ENCODE results near the gene PCBP4.

PCBP4 gene

DNA sequence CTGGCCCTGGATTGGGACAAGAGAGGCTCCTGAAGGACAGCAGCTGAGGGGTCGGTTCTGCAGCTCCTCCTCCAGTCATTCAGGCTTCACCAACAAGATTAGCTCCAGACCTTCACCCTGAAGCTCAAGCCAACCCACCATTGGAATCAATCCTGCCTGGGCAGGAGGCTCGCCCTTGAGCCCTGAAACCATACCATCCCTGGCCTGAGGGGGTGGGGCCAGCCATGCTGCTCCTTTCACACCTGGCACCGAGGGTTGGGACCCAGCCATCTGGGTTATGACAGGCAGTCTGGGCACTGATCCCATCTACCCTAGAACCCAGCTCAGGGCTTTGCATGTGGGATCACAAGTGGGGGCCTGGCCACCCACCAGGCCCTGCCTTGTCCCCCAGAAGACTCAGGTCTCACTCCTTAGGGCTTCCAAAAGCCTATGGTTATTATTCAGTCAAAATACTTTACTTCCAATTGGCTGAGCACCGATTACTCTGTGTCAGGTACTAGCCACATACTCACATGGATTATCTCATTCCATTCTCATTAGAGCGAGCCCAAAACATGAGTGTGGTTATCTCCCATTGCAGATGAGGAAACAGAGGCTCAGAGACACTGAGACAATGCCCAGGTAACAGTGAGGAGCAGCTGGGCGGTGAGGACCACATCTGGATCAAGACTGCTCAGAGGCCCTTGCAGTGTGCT, 3.5 kb upstream of the PCBP4 start:
- no peak for DNase-seq

DNA sequence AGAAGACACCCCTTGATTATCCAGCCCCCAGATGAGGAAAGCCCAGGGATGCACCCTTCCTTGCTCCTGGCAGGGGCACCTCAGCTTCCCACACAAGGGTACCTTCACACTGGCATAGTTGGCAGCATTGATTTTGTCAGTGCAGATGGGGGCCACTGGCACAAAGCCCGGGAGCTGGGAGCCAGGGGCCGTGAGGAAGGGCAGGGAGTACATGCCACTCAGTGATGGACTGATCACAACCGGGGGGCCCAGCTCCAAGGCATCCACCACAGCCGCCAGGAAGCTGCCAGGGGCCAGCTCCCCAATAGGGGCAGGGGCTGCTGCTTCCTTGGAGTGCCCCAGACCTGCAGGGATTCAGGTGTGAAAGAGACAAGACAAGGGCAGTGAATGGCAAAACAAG, 2.6 kb upstream of the PCBP4 start:
- no peak for DNase-seq

DNA sequence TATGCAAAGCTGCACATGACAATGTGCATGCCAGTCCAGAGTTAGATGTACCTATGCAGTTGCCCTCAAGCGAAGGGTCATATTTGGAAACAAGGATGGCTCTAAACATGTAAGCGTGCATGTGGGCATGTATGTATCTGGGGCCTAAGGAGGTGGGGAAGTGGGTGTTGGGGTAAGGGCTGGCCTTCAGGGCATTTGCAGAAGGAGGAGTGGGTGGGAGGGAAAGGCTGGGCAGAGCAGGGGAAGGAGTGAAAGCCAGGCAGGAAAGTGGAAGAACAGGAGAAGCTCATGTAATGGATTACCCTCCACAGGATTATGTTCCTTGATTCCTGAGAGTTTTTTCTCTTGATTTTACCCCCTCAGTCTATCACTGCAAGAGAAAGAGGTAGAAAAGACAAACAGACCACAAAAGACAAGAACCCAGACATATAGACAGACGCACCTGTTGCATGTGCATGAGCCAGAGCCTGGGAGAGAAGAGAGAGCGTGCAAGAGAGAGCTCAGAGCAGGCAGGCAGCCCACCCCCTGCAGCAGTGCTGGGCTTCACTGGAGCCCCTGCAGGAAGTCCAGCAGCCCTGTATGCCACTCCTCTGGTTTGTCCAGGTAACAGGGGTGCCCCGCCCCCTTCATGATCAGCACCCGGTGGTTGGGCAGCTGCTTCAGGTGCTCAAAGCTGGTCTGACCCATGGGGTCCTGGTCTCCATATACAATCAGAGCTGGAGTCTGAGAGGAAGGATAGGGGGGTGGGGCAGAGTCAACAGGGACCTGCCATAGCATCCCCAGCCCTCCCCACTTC, 1.8 kb upstream of the PCBP4 start:
- no peak for DNase-seq

DNA sequence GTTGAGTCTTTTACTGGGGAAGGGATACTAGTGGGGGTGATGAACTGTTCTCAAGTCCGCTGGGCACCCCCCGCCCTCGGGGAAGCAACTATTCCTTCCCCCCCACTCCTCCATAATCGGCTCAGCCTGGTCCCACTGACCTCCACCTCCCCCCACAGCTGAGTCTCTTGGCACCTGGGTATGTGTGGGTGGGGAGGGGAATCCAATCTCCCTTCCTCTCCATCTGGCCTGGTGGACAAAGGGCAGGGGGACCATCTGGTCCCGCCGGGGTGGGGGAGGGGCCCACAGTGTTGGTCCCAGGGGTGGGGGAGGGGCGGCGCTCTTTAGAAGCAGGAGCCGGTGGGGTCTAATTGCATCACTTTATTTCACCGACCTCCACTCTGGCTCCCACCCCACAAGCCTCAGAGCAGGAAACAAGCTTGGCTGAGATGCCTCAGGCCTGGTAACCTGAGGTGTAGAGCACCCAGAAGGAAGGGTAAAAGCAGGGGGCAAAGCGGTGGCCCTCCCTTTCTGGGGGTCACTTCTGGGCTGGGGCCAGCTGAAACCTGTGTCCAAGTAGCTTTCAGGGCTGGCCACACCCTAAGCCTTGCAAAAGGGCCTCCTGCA, 1.0 kb upstream of the PCBP4 start:
- no peak for DNase-seq

DNA sequence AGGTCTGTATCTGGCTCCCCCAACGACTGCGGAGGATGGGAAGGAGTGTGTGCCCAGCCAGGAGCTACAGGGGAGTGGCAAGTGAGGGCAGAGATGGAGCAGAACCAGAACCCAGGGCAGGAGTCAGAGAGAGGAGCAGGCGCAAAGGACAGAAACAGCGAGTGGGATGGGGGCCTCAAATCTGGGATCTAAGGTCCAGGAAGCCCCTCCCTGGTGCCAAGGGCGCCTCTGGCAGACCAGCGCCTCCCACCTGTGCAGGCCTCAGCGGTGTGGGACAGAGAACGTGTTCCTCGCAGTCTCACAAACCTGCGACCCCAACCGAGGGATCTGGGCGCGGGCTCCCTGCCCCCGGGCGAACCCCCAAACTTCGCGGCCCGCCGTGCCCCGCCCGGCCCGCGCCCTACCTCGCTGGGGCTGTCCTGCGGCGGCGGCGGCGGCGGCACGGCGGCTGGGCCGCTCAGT, 301 bp downstream of the PCBP4 start:
- DNase-seq: no peak

DNA sequence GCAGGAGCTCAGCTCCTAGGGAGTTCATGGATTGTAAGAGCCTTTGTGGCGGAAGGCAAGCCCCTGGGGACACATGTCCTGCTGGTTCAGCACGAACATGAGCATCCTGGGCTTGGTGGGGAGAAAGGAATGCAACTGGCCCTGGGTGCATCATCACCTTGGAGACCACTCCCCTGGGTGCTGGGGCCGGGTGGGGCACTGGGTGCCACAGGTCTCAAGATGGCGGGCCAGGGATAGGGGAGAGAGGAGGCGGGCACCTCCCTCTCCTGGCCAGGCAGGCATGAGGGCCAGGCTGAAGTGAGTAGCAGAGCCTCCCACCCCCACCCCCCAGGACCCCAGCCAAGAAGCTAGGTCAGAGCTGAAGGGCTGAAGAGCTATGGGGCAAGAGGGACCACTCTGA, 768 bp downstream of the PCBP4 start:
- DNase-seq: no peak

DNA sequence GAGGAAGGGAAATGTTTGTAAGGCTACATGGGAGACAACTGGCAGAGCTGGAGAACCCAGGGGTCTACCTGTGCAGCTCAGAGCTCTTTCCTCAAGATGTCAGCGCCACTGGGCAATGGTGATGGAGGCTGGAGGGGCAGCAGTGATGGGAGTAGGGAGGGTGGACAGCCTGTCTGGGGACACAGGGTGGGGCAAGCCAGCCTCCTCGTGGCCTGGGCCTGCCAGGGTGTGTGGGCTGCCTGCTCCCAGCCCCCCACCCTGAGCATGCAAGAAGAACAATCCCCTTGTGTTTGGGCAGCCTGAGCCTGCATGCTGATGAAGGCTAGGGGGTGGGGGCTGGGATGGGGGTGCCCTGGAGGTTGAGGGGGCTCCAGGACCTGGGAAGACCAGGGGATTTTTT, 1.2 kb downstream of the PCBP4 start:
- DNase-seq: no peak

DNA sequence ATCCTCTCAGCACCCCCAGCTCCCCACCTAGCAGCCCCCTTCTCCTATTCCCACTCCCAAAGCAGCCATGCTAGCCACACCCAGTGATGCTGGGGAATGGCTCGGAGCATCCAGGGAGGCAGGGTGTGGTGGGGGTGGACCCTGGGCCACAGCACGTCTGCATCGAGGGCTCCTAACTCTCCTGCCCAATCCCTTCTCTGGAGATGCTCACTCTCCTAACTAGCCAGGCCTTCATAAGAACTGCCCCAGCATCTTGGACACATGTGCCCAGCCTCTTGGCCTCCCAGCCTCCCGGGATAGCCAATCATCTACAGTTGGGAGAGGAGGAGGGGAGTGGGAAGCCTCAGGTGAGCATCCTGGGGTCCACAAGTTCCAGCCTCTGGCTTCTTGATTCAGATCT, 2.7 kb downstream of the PCBP4 start:
- no peak for DNase-seq

DNA sequence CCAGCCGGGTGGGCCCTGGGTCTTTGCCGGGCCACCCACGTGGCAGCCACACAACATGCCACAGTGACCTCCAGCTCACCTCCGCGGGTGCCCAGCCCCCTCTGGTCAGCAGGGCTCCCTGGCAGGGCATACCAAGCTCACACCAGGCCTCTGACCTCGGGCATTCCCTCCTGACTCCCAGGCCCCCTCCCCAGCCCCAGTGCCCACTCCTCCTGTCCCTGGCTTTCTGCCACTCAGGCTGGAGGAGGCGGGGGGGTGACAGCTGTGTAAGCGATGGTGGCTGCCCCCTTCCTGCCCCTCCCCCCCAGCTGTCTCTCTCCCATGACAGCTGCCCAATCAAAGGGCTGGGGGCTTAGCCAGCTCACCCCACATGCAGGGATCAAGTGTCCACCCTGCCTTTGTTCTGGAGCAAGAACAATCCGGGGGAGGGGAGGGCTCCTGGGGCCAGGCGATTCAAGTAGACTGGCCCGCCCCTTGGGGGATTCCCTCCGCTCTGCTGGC, 3.3 kb downstream of the PCBP4 start:
- no peak for DNase-seq

DNA sequence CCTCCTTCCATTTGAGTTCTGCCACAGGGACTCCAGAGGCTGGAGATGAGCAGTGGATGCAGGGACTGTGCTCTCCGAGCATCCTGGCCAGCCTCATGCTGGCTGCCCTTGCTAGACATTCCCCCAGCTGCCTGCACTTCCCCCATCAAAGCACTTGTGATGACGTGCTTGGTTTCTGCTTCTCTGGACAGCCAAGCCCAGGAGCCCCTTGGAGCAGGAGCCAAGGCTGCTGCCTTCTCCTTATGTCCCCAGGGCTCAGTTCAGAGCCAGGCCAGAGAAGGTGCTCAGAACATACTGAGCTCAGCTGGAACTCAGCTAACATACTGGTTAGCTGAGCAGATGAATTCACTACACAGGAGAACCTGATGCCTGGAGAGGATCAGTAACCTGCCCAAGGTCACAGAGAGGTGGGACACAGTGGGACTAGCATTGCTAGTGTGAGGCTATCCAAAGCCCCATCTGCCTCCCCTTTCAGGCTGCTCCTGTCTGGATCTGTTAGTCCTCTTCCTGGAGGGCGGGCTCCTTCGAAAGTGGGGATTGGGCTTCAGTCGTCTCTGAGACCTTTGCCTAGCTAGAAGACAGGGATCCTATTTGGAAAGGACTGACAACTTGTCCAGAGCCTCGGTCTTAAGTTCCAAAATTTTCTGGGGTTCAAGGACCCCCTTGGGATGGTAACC, 4.3 kb downstream of the PCBP4 start:
- DNase-seq: no peak

DNA sequence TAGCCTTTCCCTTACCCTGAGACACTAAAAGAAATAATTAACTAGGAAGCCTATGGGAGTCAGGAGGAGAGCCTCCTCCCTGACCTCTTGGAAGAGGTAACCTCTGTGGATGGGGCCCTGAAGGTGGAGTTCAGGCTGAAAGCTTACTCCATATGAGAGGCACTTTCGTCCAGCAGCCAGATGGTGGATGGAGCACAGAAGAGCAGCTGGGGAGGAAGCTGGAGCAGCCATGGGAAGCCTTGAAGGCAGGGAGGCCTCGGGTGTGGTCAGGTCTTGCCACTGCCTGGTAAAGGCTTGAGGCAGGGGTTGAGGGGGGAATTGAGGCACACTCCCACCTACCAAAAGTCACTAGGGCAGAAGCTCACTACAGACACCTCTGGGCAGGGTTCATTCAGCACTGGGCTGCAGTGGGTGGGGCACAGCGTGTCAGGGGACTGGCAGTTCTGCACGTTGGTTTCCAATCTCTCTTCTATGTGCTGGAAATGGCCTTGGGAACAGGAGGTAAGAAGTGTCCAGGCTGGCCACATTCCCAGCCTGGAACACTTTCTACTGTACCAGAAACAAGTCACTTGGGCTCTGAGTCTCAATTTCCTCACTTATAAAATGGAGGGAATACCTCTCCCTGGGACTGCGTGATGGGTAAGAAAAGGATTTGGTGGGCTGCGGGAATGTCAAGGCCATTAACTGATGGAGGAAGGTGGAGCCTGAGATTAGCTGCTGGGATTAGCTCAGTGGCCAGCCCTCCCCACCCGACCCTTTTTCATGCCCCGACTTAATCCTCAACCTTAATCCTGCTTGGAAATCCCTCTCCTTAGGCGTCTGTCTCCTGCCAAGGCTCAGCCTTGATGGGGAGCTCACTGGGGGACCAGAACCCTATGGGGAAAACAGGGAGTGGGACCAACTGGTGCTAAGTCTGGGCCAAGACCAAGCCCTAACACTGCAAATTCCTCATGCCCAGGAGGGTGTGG, 5.4 kb downstream of the PCBP4 start:
- no peak for DNase-seq

DNA sequence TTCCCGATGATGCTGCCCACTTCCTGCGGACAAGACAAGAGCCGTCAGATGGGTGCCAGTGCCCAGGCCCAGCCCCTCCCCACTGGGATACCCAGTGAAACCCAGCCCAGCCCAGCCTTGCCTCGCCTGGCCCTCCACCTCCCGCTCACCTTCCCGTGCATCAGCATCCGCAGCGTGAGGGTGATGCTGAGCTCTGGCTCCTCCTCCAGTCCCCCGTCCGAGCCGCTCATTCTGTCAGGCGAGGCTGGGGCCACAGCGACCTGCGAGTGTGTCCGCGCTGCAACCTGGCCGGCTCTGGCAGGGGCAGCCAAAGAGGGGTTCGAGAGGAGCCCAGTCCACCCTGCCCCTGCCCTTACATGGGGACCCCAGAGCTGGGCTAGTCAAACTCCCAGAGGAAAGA, 6.2 kb downstream of the PCBP4 start:
- no peak for DNase-seq

DNA sequence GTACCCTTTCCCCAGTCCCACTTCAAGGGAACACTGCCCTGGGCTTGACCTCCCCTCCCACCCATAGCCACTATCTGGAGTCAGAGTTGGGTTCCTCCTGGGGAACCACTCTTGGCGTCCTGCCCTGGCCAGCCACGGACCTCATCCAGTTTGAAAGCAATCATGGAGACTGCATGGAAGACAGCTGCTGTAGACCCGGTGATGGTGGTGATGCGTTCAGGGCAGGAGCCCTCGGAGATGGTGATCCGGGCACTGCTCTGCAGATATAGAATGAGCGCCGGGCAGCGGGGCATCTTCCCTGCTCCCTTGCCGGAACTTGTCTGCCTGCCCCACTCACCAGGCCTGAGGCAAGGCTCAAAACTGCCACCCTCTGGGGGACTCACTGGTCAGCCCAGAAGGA, 6.9 kb downstream of the PCBP4 start:
- no peak for DNase-seq

DNA sequence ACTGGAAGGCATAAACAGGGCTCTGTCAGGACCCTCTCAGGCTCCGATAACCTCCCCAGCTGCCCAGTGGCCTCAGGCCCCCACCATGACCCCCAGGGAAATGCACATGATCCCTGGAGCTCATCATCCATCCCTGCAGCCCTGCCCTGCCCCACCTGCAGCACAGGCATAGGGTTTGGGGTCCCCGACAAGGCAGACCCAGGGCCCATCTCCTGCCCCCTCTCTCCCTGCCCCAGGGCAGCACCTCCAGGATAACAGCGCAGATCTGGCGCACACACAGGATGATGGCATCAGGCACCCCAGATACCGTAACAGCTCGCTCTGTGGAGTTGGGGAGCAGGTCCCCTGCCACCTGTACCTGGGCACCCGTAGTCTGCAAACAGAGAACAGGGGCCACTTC, 7.6 kb downstream of the PCBP4 start:
- DNase-seq: no peak

DNA sequence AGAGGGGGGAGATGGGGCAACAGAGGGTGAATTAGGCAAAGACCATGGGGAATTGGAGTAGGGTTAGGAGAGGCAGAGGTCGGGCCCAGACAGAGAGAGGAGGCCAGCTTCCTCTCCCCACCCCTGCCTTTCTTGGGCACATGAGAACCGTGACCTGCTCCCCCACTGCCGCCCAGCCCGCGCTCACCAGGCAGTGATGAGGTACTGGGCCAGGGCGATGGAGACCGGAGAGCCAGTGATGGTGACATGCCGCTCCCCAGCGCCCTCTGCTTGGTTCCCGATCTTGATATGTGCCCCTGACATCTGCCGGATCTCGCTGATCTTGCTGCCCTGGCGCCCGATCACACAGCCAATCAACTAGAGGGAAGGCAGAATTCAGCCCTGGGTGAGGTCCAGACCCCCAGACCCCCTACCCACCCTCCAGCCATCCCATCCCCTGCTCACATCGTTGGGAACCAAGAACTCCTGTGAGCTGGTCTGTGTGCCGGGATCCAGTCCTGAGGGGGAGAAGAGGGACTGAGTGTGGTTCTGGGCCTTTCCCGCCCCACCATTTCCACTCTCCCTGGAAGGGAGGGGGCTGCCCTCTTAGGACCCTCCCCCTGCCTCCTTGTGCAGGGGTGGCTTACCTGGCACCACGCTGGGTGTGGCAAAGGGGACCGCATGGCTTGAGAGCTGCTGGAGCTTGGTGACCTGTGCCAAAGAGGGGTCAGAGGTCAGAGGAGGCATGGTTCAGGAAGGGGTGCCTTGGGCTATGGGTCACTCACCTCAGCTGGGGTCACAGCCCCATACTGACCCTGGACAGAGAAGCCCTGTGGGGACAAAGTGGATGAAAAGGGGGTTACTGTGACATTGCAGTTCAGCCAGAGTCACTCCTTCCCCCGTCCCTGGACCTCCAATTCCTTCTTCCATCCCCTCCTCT, 8.4 kb downstream of the PCBP4 start:
- no peak for DNase-seq

DNA sequence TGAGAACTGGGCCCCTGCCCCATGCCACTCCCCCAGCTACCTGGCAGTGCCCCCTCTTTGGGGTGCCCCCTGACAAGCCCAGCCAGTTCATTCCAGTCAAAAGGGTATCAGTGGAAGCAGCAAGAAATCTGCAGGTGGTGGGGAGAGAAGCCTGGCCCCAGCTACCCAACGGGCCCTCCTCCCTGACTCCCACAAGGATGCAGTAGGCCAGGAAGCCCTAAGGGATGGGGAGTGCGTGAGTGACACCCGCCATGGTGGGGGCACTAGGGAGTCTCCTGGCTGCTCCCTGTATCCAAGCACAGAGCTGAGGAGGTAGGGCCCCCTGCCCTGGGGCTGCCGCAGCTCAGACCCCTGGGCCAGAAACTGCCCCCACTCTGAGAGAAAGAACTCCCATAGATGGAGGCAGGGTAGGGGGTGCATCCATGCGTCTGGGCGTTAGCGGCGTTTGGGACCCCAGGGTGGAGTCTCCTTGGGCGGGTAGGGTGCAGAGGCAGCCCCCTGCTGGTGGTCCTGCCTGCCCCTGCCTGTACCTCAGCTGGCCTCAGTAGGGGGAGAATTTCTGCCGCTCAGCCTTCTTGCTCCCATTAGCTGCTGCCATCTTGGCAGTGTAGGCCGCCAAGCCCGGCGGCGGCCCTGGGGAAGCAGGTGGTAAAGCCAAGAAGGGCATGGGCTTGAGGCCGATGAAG, 9.6 kb downstream of the PCBP4 start:
- DNase-seq: no peak

DNA sequence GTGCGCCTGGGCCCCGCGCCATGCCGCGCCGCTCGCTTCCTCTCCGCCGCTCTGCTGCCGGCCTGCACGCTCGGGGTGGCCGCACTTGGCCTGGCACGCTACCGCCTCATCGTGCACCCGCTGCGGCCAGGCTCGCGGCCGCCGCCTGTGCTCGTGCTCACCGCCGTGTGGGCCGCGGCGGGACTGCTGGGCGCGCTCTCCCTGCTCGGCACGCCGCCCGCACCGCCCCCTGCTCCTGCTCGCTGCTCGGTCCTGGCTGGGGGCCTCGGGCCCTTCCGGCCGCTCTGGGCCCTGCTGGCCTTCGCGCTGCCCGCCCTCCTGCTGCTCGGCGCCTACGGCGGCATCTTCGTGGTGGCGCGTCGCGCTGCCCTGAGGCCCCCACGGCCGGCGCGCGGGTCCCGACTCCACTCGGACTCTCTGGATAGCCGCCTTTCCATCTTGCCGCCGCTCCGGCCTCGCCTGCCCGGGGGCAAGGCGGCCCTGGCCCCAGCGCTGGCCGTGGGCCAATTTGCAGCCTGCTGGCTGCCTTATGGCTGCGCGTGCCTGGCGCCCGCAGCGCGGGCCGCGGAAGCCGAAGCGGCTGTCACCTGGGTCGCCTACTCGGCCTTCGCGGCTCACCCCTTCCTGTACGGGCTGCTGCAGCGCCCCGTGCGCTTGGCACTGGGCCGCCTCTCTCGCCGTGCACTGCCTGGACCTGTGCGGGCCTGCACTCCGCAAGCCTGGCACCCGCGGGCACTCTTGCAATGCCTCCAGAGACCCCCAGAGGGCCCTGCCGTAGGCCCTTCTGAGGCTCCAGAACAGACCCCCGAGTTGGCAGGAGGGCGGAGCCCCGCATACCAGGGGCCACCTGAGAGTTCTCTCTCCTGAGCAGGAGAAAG, 11.1 kb downstream of the PCBP4 start:
- DNase-seq: peak in 1 of 2 donors; percentile 36

DNA sequence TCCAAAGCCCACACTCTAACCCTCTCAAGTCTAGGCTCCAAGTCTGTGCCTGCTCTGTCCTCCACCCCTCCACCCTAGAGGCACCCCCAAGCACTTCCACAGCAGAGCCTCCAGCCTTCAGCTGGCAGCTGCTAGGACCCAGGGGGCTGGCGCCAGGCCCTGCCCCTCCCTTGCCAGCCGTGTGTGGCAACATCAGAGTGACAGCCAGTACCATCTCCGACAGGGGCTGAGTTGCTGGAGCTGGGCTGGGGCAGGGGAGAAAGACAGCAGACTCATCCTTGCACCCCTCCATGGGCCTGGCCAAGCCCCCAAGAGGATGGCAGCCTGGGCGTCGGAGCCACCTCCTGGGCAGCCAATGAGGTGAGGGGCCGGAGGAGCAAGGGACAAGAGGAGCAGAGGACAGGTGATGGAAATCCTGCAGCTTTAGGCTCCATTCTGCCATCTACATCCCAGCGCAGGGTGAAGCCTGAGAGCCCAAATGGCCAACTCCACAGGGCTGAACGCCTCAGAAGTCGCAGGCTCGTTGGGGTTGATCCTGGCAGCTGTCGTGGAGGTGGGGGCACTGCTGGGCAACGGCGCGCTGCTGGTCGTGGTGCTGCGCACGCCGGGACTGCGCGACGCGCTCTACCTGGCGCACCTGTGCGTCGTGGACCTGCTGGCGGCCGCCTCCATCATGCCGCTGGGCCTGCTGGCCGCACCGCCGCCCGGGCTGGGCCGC, 11.9 kb downstream of the PCBP4 start, which contains the start of gene GPR62:
GPR62 (plus strand) TSS at position 207 of the 718 bp plus-strand sequence; CDS start at position 479, 272 bp downstream.
- no peak for DNase-seq

All from stimulated activated CD4-positive, alpha-beta T cell treated with anti-CD3 and anti-CD28 coated beads, Interleukin-2, amount 100 ng/mL, for 48 hours (primary cell).